Activated gamma-delta T cell treated with Interleukin-2 at 50 U/mL for 16 hours (primary cell): ENCODE measurements around the gene LETM1.
"Not testable (repeated sequence)": the region's sequence is repeated elsewhere in the genome, so short reads cannot be mapped to it uniquely, and the experiment has no call there.

Experiments
- DNase-seq: peaks from one replicate; pipeline ENCODE4 v3.0.0-alpha.2; 2020

LETM1 gene

GRCh38 chr4:1851160-1851559 is 4.8 kb downstream of the LETM1 start:
- DNase-seq: no peak

- DNase-seq: no peak
These were observed 5.7 kb downstream of the LETM1 start for GRCh38 chr4:1850276-1850675.

- DNase-seq: no peak
These were observed 9.4 kb downstream of the LETM1 start for GRCh38 chr4:1846580-1846979.

GRCh38 chr4:1844618-1845017 is 11.3 kb downstream of the LETM1 start:
- DNase-seq: not testable (repeated sequence)

GRCh38 chr4:1843852-1844251 is 12.1 kb downstream of the LETM1 start:
- DNase-seq: no peak

- DNase-seq: no peak
These were observed 12.9 kb downstream of the LETM1 start for GRCh38 chr4:1842993-1843448.

GRCh38 chr4:1842339-1842895 is 13.5 kb downstream of the LETM1 start:
- DNase-seq: no peak

- no peak for DNase-seq
These were observed 14.1 kb downstream of the LETM1 start for GRCh38 chr4:1841887-1842210.

GRCh38 chr4:1841201-1841886 is 14.6 kb downstream of the LETM1 start:
- DNase-seq: no peak

GRCh38 chr4:1839282-1839681 is 16.7 kb downstream of the LETM1 start:
- no peak for DNase-seq

GRCh38 chr4:1837069-1837468 is 18.9 kb downstream of the LETM1 start:
- DNase-seq: no peak

GRCh38 chr4:1836650-1837049 is 19.3 kb downstream of the LETM1 start:
- DNase-seq: no peak

- DNase-seq: not testable (repeated sequence)
These were observed 20.1 kb downstream of the LETM1 start for GRCh38 chr4:1835836-1836235.

- DNase-seq: no peak
These were observed 21.7 kb downstream of the LETM1 start for GRCh38 chr4:1834047-1834775.

- no peak for DNase-seq
These were observed 22.5 kb downstream of the LETM1 start for GRCh38 chr4:1833307-1834046.

GRCh38 chr4:1832690-1833089 is 23.3 kb downstream of the LETM1 start:
- no peak for DNase-seq

- no peak for DNase-seq
These were observed 24.6 kb downstream of the LETM1 start for GRCh38 chr4:1831331-1831730.

- DNase-seq: no peak
These were observed 25.2 kb downstream of the LETM1 start for GRCh38 chr4:1830642-1831228.

- DNase-seq: no peak
These were observed 25.7 kb downstream of the LETM1 start for GRCh38 chr4:1830234-1830633.

- DNase-seq: no peak
These were observed 29.2 kb downstream of the LETM1 start for GRCh38 chr4:1826531-1827350.

GRCh38 chr4:1825326-1825725 is 30.6 kb downstream of the LETM1 start:
- no peak for DNase-seq

GRCh38 chr4:1824746-1825145 is 31.2 kb downstream of the LETM1 start:
- DNase-seq: no peak
